ENCODE results near the gene KRT74.

GRCh38 chr12:52561880-52562449 is 11.7 kb downstream of the KRT74 start:
- TF ChIP-seq CTCF (conservative IDR thresholded peaks at IDR 0.05) (peak; percentile 56), EZH2 (IDR thresholded peaks at IDR 0.05; ENCODE audit: low read depth) (no peak)

Data from PC-9 (cell line).